HepG2 (cell line): ENCODE results near the gene RALY. TPM values are rescaled to one million over a fixed set of nuclear protein-coding genes. Genes with fewer than 3 reads are reported as not detected.

Experiments used
- AGO2 ChIP-seq: fragments of 200-400 bp; formaldehyde crosslinking; optimal IDR thresholded peaks from 2 replicates; pipeline ENCODE3; 2017; ENCODE audit warnings: mild to moderate bottlenecking, low read depth, low read length, moderate library complexity
- NPAS2 ChIP-seq: sonication (generic); formaldehyde crosslinking; IDR thresholded peaks from 2 replicates; pipeline ENCODE4 v1.8.0; 2022; ENCODE audit warnings: mild to moderate bottlenecking, missing genetic modification reagents, borderline replicate concordance
- RAD21 ChIP-seq: fragments of 450-650 bp; formaldehyde crosslinking; IDR thresholded peaks from 2 replicates; pipeline ENCODE4 v1.5.0; 2020; ENCODE audit warnings: mild to moderate bottlenecking
- RFX5 ChIP-seq: IDR thresholded peaks from 2 replicates; pipeline ENCODE4 v1.6.1; 2011; ENCODE audit warnings: low read depth, low read length, improper control_type of control experiment
- SNAI1 ChIP-seq: sonication (generic); formaldehyde crosslinking; IDR thresholded peaks from 2 replicates; pipeline ENCODE4 v1.5.0; 2020; ENCODE audit warnings: mild to moderate bottlenecking, missing genetic modification reagents, borderline replicate concordance
- TFDP2 ChIP-seq: sonication (generic); formaldehyde crosslinking; IDR thresholded peaks from 2 replicates; pipeline ENCODE4 v1.4.0; 2020; ENCODE audit warnings: missing genetic modification reagents
- TSC22D2 ChIP-seq: sonication (generic); formaldehyde crosslinking; IDR thresholded peaks from 2 replicates; pipeline ENCODE4 v1.5.1; 2020; ENCODE audit warnings: missing genetic modification reagents, mild to moderate bottlenecking, borderline replicate concordance
- YEATS4 ChIP-seq: sonication (generic); formaldehyde crosslinking; IDR thresholded peaks from 2 replicates; pipeline ENCODE4 v1.4.0; 2020; ENCODE audit warnings: missing genetic modification reagents, borderline replicate concordance
- ZMYM3 ChIP-seq: sonication (generic); formaldehyde crosslinking; IDR thresholded peaks from 2 replicates; pipeline ENCODE4 v1.5.1; 2020; ENCODE audit warnings: mild to moderate bottlenecking, missing genetic modification reagents
- ZNF225 ChIP-seq: sonication (generic); formaldehyde crosslinking; IDR thresholded peaks from 2 replicates; pipeline ENCODE4 v1.4.0; 2020; ENCODE audit warnings: mild to moderate bottlenecking, missing genetic modification reagents
- ZNF232 ChIP-seq: sonication (generic); formaldehyde crosslinking; IDR thresholded peaks from 2 replicates; pipeline ENCODE4 v1.4.0; 2020; ENCODE audit warnings: missing genetic modification reagents, borderline replicate concordance
- ZNF30 ChIP-seq: sonication (generic); formaldehyde crosslinking; IDR thresholded peaks from 2 replicates; pipeline ENCODE4 v1.5.0; 2020; ENCODE audit warnings: mild to moderate bottlenecking, missing genetic modification reagents
- ZNF510 ChIP-seq: sonication (generic); formaldehyde crosslinking; IDR thresholded peaks from 2 replicates; pipeline ENCODE4 v1.4.0; 2020; ENCODE audit warnings: low read depth, mild to moderate bottlenecking, missing genetic modification reagents
- ZNF746 ChIP-seq: sonication (generic); formaldehyde crosslinking; IDR thresholded peaks from 2 replicates; pipeline ENCODE4 v1.8.0; 2022; ENCODE audit warnings: mild to moderate bottlenecking, missing genetic modification reagents
- polyA plus RNA-seq, 8 experiments: library from polyadenylated mRNA; depleted of rRNA in 3 of 8; stranded (reverse) in 7 of 8; unstranded in 1 of 8; fragments of >200 nt; fragmentation: Illumina TruSeq in 4 of 8; extraction: Trizol in 4 of 8; gene quantifications; 2 replicates each; pipeline versions ENCODE4 v1.2.1 to v1.2.3, GENCODE V29; 2011 to 2016; ENCODE audit warnings: low read depth in 4 of 8, missing spikeins in 1 of 8, mixed read lengths in 1 of 8; ENCODE audit not compliant: insufficient read depth in 1 of 8
- total RNA-seq, 5 experiments: library from RNA; depleted of rRNA; stranded (reverse); fragments of >200 nt; fragmentation: Illumina TruSeq; extraction: Trizol; gene quantifications; 2 replicates each; pipeline ENCODE4 v1.2.3, GENCODE V29; 2016; ENCODE audit warnings: low read depth in 1 of 5
- TF ChIP-seq, protein P1 (sequence below): sonication (generic); formaldehyde crosslinking; IDR thresholded peaks from one replicate; pipeline ENCODE4 v1.5.1; 2020; ENCODE audit warnings: mild to moderate bottlenecking, missing genetic modification reagents; ENCODE audit errors: not compliant biosample characterization
- TF ChIP-seq, protein P2 (sequence below): sonication (generic); formaldehyde crosslinking; IDR thresholded peaks from 2 replicates; pipeline ENCODE4 v1.4.0; 2020; ENCODE audit warnings: mild to moderate bottlenecking, low read depth, missing genetic modification reagents
- TF ChIP-seq, protein P3 (sequence below): sonication (generic); formaldehyde crosslinking; IDR thresholded peaks from 2 replicates; pipeline ENCODE4 v1.8.1; 2023; ENCODE audit warnings: mild to moderate bottlenecking, missing genetic modification reagents

Gene RALY
- total and polyA plus RNA-seq, 2 of the 13 experiments (the other 11 are each of a cell fraction or from before 2014, with no cell fraction given), result 178 to 186 TPM

DNA sequence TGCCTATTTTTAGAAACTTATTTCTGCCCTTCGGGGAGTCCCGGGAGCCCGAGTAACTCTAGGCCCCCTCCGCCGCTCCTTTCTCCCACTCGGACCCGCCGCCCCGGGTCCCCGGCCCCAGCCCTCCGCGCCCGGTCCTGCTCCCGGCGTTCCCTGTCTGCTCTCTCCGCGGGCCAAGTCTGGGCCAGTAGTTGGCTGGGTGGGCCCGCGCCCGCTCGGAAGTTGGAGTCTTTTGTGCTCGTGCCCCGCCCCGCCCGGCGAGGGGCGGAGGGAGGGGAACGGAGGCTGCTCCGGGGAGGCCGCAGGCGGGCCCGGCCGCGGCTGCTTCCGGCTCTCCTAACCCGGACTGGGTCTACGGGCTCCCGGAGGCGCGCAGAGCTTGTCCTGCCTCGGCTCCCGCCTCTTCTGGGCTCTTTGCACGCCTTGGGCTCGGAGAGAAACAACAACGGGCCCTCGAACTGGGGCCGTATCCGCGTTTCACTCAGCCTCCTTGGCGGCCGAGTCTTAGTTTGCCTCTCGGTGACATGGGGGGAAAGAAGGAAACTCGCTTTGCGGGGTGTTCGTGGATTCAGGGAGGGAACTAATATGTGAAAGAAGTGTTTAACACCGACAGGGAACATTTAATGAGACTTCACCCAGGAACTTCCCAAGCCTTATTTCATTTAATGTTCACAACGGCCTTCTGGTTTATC, 657 bp downstream of the RALY start (continued):
- peak; percentile 21 for TF ChIP-seq ZNF510 (CRISPR knock-in tag)
- no peak for TF ChIP-seq RFX5
- TF ChIP-seq, protein P1, sequence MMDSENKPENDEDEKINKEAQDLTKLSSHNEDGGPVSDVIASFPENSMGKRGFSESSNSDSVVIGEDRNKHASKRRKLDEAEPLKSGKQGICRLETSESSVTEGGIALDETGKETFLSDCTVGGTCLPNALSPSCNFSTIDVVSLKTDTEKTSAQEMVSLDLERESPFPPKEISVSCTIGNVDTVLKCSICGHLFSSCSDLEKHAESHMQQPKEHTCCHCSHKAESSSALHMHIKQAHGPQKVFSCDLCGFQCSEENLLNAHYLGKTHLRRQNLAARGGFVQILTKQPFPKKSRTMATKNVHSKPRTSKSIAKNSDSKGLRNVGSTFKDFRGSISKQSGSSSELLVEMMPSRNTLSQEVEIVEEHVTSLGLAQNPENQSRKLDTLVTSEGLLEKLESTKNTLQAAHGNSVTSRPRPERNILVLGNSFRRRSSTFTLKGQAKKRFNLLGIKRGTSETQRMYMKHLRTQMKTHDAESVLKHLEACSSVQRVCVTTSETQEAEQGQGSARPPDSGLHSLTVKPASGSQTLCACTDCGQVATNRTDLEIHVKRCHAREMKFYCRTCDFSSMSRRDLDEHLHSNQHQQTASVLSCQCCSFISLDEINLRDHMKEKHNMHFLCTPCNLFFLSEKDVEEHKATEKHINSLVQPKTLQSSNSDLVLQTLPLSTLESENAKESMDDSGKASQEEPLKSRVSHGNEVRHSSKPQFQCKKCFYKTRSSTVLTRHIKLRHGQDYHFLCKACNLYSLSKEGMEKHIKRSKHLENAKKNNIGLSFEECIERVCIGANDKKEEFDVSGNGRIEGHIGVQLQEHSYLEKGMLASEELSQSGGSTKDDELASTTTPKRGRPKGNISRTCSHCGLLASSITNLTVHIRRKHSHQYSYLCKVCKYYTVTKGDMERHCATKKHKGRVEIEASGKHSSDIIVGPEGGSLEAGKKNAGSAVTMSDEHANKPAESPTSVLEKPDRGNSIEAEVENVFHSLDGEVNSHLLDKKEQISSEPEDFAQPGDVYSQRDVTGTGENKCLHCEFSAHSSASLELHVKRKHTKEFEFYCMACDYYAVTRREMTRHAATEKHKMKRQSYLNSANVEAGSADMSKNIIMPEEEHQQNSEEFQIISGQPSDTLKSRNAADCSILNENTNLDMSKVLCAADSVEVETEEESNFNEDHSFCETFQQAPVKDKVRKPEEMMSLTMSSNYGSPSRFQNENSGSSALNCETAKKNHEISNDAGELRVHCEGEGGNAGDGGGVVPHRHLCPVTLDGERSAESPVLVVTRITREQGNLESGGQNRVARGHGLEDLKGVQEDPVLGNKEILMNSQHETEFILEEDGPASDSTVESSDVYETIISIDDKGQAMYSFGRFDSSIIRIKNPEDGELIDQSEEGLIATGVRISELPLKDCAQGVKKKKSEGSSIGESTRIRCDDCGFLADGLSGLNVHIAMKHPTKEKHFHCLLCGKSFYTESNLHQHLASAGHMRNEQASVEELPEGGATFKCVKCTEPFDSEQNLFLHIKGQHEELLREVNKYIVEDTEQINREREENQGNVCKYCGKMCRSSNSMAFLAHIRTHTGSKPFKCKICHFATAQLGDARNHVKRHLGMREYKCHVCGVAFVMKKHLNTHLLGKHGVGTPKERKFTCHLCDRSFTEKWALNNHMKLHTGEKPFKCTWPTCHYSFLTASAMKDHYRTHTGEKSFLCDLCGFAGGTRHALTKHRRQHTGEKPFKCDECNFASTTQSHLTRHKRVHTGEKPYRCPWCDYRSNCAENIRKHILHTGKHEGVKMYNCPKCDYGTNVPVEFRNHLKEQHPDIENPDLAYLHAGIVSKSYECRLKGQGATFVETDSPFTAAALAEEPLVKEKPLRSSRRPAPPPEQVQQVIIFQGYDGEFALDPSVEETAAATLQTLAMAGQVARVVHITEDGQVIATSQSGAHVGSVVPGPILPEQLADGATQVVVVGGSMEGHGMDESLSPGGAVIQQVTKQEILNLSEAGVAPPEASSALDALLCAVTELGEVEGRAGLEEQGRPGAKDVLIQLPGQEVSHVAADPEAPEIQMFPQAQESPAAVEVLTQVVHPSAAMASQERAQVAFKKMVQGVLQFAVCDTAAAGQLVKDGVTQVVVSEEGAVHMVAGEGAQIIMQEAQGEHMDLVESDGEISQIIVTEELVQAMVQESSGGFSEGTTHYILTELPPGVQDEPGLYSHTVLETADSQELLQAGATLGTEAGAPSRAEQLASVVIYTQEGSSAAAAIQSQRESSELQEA (CRISPR knock-in tag), result peak; percentile 73
- TF ChIP-seq RAD21 (CRISPR knock-in tag), result peak; percentile 58
- 0 out of 2 replicates have a peak, but pooled peaks have one; percentile 87 for TF ChIP-seq ZNF30 (CRISPR knock-in tag)
- TF ChIP-seq ZNF746 (CRISPR knock-in tag), result peak; percentile 74; the same call in 1 of the 2 replicates
- TF ChIP-seq YEATS4 (CRISPR knock-in tag), result peak; percentile 59; the same call in 1 of the 2 replicates
- 0 out of 2 replicates have a peak, but pooled peaks have one; percentile 25 for TF ChIP-seq ZNF232 (CRISPR knock-in tag)
- no peak for TF ChIP-seq TSC22D2 (CRISPR knock-in tag)
- TF ChIP-seq TFDP2 (CRISPR knock-in tag), result peak; percentile 58; the same call in 1 of the 2 replicates
- TF ChIP-seq NPAS2, result no peak
- TF ChIP-seq ZNF225, result no peak
- TF ChIP-seq, protein P2, sequence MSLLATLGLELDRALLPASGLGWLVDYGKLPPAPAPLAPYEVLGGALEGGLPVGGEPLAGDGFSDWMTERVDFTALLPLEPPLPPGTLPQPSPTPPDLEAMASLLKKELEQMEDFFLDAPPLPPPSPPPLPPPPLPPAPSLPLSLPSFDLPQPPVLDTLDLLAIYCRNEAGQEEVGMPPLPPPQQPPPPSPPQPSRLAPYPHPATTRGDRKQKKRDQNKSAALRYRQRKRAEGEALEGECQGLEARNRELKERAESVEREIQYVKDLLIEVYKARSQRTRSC (CRISPR knock-in tag), result peak; percentile 74; the same call in 1 of the 2 replicates
- 0 out of 2 replicates have a peak, but pooled peaks have one; percentile 14 for TF ChIP-seq ZMYM3
- TF ChIP-seq, protein P3, sequence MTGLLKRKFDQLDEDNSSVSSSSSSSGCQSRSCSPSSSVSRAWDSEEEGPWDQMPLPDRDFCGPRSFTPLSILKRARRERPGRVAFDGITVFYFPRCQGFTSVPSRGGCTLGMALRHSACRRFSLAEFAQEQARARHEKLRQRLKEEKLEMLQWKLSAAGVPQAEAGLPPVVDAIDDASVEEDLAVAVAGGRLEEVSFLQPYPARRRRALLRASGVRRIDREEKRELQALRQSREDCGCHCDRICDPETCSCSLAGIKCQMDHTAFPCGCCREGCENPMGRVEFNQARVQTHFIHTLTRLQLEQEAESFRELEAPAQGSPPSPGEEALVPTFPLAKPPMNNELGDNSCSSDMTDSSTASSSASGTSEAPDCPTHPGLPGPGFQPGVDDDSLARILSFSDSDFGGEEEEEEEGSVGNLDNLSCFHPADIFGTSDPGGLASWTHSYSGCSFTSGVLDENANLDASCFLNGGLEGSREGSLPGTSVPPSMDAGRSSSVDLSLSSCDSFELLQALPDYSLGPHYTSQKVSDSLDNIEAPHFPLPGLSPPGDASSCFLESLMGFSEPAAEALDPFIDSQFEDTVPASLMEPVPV (CRISPR knock-in tag), result 0 out of 2 replicates have a peak, but pooled peaks have one; percentile 94
- TF ChIP-seq AGO2, result peak; percentile 93
- TF ChIP-seq SNAI1 (CRISPR knock-in tag), result peak; percentile 94; the same call in 1 of the 2 replicates
